Astrocyte (in vitro differentiated cells and primary cell): ENCODE results near the gene HOXB6. TPM values are rescaled to one million over a fixed set of nuclear protein-coding genes. Genes with fewer than 3 reads are reported as not detected.

Experiments
- DNase-seq: peaks from one replicate; pipeline ENCODE4 v3.0.0-alpha.2; 2010; ENCODE audit warnings: low read depth
- FAIRE-seq: peaks from 2 replicates; lab custom pipeline; 2011; peaks lifted over from hg19 to GRCh38; lab: Jason Lieb, UNC
- H2AFZ ChIP-seq: 2 replicates; pipeline ENCODE4 v1.6.0; 2012; ENCODE audit warnings: low read depth, low read length, inconsistent platforms
- H3K27ac ChIP-seq: 2 replicates; pipeline ENCODE4 v1.5.1; 2011; ENCODE audit warnings: low read depth, low read length, inconsistent platforms
- H3K27me3 ChIP-seq: 2 replicates; pipeline ENCODE4 v1.6.0; 2011; ENCODE audit warnings: low read length, inconsistent platforms; ENCODE audit not compliant: insufficient read depth
- H3K36me3 ChIP-seq: 2 replicates; pipeline ENCODE4 v1.5.1; 2011; ENCODE audit warnings: low read length, inconsistent platforms; ENCODE audit not compliant: insufficient read depth
- H3K4me1 ChIP-seq: 2 replicates; pipeline ENCODE4 v1.5.1; 2011; ENCODE audit warnings: low read length, inconsistent platforms; ENCODE audit not compliant: insufficient read depth
- H3K4me2 ChIP-seq: 2 replicates; pipeline ENCODE4 v1.6.0; 2012; ENCODE audit warnings: low read length, inconsistent platforms
- H3K4me3 ChIP-seq: 2 replicates; pipeline ENCODE4 v1.5.1; 2011; ENCODE audit warnings: low read depth, mild to moderate bottlenecking, low read length, inconsistent platforms; ENCODE audit not compliant: insufficient read depth
- H3K79me2 ChIP-seq: 2 replicates; pipeline ENCODE4 v1.6.0; 2012; ENCODE audit warnings: mild to moderate bottlenecking, low read length, inconsistent platforms; ENCODE audit not compliant: insufficient read depth
- H3K9ac ChIP-seq: 2 replicates; pipeline ENCODE4 v1.6.0; 2012; ENCODE audit warnings: mild to moderate bottlenecking, low read length, inconsistent platforms
- H3K9me3 ChIP-seq: 2 replicates; pipeline ENCODE4 v1.5.1; 2012; ENCODE audit warnings: low read depth, mild to moderate bottlenecking, low read length, inconsistent platforms; ENCODE audit not compliant: insufficient read depth
- H4K20me1 ChIP-seq: 2 replicates; pipeline ENCODE4 v1.6.0; 2012; ENCODE audit warnings: low read length, inconsistent platforms; ENCODE audit not compliant: insufficient read depth
- H3K27ac Mint-ChIP-seq: one replicate; pipeline ENCODE4 v1.8.0; 2021; ENCODE audit warnings: mild to moderate bottlenecking, mixed read lengths; ENCODE audit not compliant: unreplicated experiment
- H3K27me3 Mint-ChIP-seq: one replicate; pipeline ENCODE4 v1.8.0; 2021; ENCODE audit warnings: low read depth, mixed read lengths; ENCODE audit not compliant: unreplicated experiment
- H3K36me3 Mint-ChIP-seq: one replicate; pipeline ENCODE4 v1.8.0; 2021; ENCODE audit warnings: low read depth, mixed read lengths; ENCODE audit not compliant: unreplicated experiment
- H3K4me1 Mint-ChIP-seq: one replicate; pipeline ENCODE4 v1.8.0; 2021; ENCODE audit warnings: low read depth, mixed read lengths; ENCODE audit not compliant: unreplicated experiment
- H3K4me3 Mint-ChIP-seq: one replicate; pipeline ENCODE4 v1.8.0; 2021; ENCODE audit warnings: mild to moderate bottlenecking, moderate library complexity, mixed read lengths; ENCODE audit not compliant: unreplicated experiment
- H3K9me3 Mint-ChIP-seq: one replicate; pipeline ENCODE4 v1.8.0; 2021; ENCODE audit warnings: mild to moderate bottlenecking, mixed read lengths; ENCODE audit not compliant: unreplicated experiment
- CTCF ChIP-seq: IDR thresholded peaks from 2 replicates; pipeline ENCODE4 v1.5.1; 2011; ENCODE audit warnings: low read depth, mild to moderate bottlenecking, inconsistent platforms, low read length, moderate library complexity; ENCODE audit not compliant: insufficient read depth
- EZH2 ChIP-seq: IDR thresholded peaks from 2 replicates; pipeline ENCODE4 v1.6.1; 2012; ENCODE audit warnings: mild to moderate bottlenecking, low read length, inconsistent platforms; ENCODE audit not compliant: insufficient read depth
- total RNA-seq: library from RNA; stranded (reverse); gene quantifications from 2 replicates; pipeline ENCODE4 v1.2.1, GENCODE V29; 2021

The HOXB6 gene
- total RNA-seq, 1 donor from 2014 or later = not detected

GRCh38 chr17:48582750-48583069 is 22.1 kb downstream of the HOXB6 start:
- Histone ChIP-seq H3K27ac (peak overlapping the region; percentile 69), H3K27me3 (peaks cover 79% of the 10 kb centered on the region), H3K36me3 (no peaks in the 10 kb centered on the region), H3K79me2 (peaks cover 49% of the 10 kb centered on the region), H3K4me1 (peaks cover 14% of the 10 kb centered on the region), H3K9ac (peak overlapping the region; percentile 82), H2AFZ (no peak overlapping the region), H3K4me2 (peak overlapping the region; percentile 84), H3K4me3 (peak overlapping the region; percentile 54), H4K20me1 (peaks cover 4% of the 10 kb centered on the region), H3K9me3 (no peaks in the 10 kb centered on the region)
- DNase-seq = no peak
- Mint-ChIP-seq H3K4me1 (peaks cover 3% of the 10 kb centered on the region), H3K36me3 (peaks cover 3% of the 10 kb centered on the region), H3K4me3 (no peak overlapping the region), H3K27ac (peak overlapping the region; percentile 41), H3K27me3 (peaks cover 93% of the 10 kb centered on the region), H3K9me3 (peaks cover 39% of the 10 kb centered on the region)
- no peak for FAIRE-seq
- no peak for TF ChIP-seq CTCF
- no peak for TF ChIP-seq EZH2

- Mint-ChIP-seq H3K4me3 (no peak overlapping the region), H3K27ac (peak overlapping the region; percentile 36), H3K9me3 (peaks cover 38% of the 10 kb centered on the region), H3K4me1 (no peaks in the 10 kb centered on the region), H3K36me3 (peaks cover 3% of the 10 kb centered on the region), H3K27me3 (peaks cover 89% of the 10 kb centered on the region)
- Histone ChIP-seq H3K27me3 (peaks cover 80% of the 10 kb centered on the region), H3K79me2 (peaks cover 64% of the 10 kb centered on the region), H3K9me3 (no peaks in the 10 kb centered on the region), H3K9ac (peak overlapping the region; percentile 82), H3K4me1 (peaks cover 8% of the 10 kb centered on the region), H3K27ac (peak overlapping the region; percentile 69), H3K36me3 (no peaks in the 10 kb centered on the region), H2AFZ (no peak overlapping the region), H3K4me2 (peak overlapping the region; percentile 84), H3K4me3 (peak overlapping the region; percentile 54), H4K20me1 (peaks cover 4% of the 10 kb centered on the region)
- DNase-seq (peak; percentile 44), FAIRE-seq (no peak)
- no peak for TF ChIP-seq EZH2
- TF ChIP-seq CTCF = no peak
Observed at GRCh38 chr17:48579760-48580554, 24.8 kb downstream of the HOXB6 start.

GRCh38 chr17:48579471-48579759 is 25.4 kb downstream of the HOXB6 start:
- Mint-ChIP-seq H3K4me3 (no peak overlapping the region), H3K27me3 (peaks cover 84% of the 10 kb centered on the region), H3K4me1 (no peaks in the 10 kb centered on the region), H3K27ac (no peak overlapping the region), H3K9me3 (peaks cover 36% of the 10 kb centered on the region), H3K36me3 (peaks cover 3% of the 10 kb centered on the region)
- peaks cover 68% of the 10 kb centered on the region for H3K79me2 ChIP-seq
- peak overlapping the region; percentile 84 for H3K4me2 ChIP-seq
- no peaks in the 10 kb centered on the region for H3K9me3 ChIP-seq
- H3K27me3 ChIP-seq = peaks cover 84% of the 10 kb centered on the region
- peak overlapping the region; percentile 64 for H3K27ac ChIP-seq
- H3K4me3 ChIP-seq = peak overlapping the region; percentile 43
- H3K36me3 ChIP-seq = no peaks in the 10 kb centered on the region
- DNase-seq = no peak
- peaks cover 4% of the 10 kb centered on the region for H4K20me1 ChIP-seq
- no peak for FAIRE-seq
- no peak overlapping the region for H2AFZ ChIP-seq
- H3K9ac ChIP-seq = peak overlapping the region; percentile 82
- TF ChIP-seq CTCF (no peak), EZH2 (no peak)
- peaks cover 12% of the 10 kb centered on the region for H3K4me1 ChIP-seq
